GM12878 (cell line): ENCODE results near the gene HMOX1. TPM values are rescaled to one million over a fixed set of nuclear protein-coding genes. Genes with fewer than 3 reads are reported as not detected.
A peak's percentile ranks its signal among the peaks of the same experiment; 100 is the strongest.

Experiments
- ATF7 ChIP-seq: fragments of 450-650 bp; IDR thresholded peaks from 2 replicates; pipeline ENCODE4 v1.6.1; 2016; ENCODE audit warnings: low read depth, mild to moderate bottlenecking
- DPF2 ChIP-seq: fragments of 450-650 bp; IDR thresholded peaks from 2 replicates; pipeline ENCODE4 v1.6.1; 2017; ENCODE audit warnings: mild to moderate bottlenecking
- MTA2 ChIP-seq: fragments of 450-650 bp; IDR thresholded peaks from 2 replicates; pipeline ENCODE4 v1.6.1; 2016; ENCODE audit warnings: low read depth, mild to moderate bottlenecking, moderate library complexity
- RAD21 ChIP-seq: IDR thresholded peaks from 2 replicates; pipeline ENCODE4 v1.6.1; 2011; ENCODE audit warnings: mild to moderate bottlenecking, low read depth, low read length, moderate library complexity; ENCODE audit not compliant: insufficient read depth
- SMAD5 ChIP-seq: IDR thresholded peaks from 2 replicates; pipeline ENCODE4 v1.6.1; 2016; ENCODE audit warnings: antibody characterized with exemption, low read depth
- TARDBP ChIP-seq: IDR thresholded peaks from 2 replicates; pipeline ENCODE4 v1.6.1; 2016; ENCODE audit warnings: borderline replicate concordance
- ZBED1 ChIP-seq: IDR thresholded peaks from 2 replicates; pipeline ENCODE4 v1.6.1; 2016; ENCODE audit warnings: borderline replicate concordance
- polyA plus RNA-seq, 11 experiments: library from polyadenylated mRNA; depleted of rRNA in 4 of 11; unstranded in 6 of 11; stranded (reverse) in 5 of 11; fragments of >200 nt; fragmentation: Nextera tagmentation in 4 of 11; fragmentation: Illumina TruSeq in 1 of 11; extraction: Ambion mirVana in 4 of 11; extraction: Trizol in 1 of 11; gene quantifications; 1 replicate in 1 of 11; 2 replicates in 10 of 11; pipeline versions ENCODE4 v1.2.1 to v1.2.3, GENCODE V29; 2011 to 2016; ENCODE audit warnings: inconsistent platforms in 2 of 11, missing spikeins in 2 of 11, low read depth in 1 of 11
- total RNA-seq, 4 experiments: library from RNA; depleted of rRNA in 3 of 4; stranded (reverse); fragments of >200 nt in 3 of 4; fragmentation: Illumina TruSeq in 1 of 4; extraction: Trizol in 1 of 4; gene quantifications; 2 replicates each; pipeline versions ENCODE4 v1.2.1 to v1.2.3, GENCODE V29; 2013 to 2021
- TF ChIP-seq, protein P1 (sequence below): fragments of 450-650 bp; IDR thresholded peaks from 2 replicates; pipeline ENCODE4 v1.6.1; 2017; ENCODE audit warnings: borderline replicate concordance
- TF ChIP-seq, protein P2 (sequence below): fragments of 150-350 bp; IDR thresholded peaks from 2 replicates; pipeline ENCODE4 v1.6.1; 2014; ENCODE audit warnings: mild to moderate bottlenecking, low read depth, low read length
- TF ChIP-seq, protein P3 (sequence below): IDR thresholded peaks from 2 replicates; pipeline ENCODE4 v1.6.1; 2011; ENCODE audit warnings: low read depth, mild to moderate bottlenecking, low read length, moderate library complexity, borderline replicate concordance; ENCODE audit errors: extremely low read depth
- TF ChIP-seq, protein P4 (sequence below): fragments of 450-650 bp; IDR thresholded peaks from 2 replicates; pipeline ENCODE4 v1.6.1; 2018; ENCODE audit warnings: borderline replicate concordance, mild to moderate bottlenecking; ENCODE audit not compliant: partially characterized antibody

The HMOX1 gene
- total and polyA plus RNA-seq, 10 of the 15 experiments (the other 5 are each of a cell fraction or from before 2014, with no cell fraction given) = 1.5 to 36.7 (median 18.8) TPM

DNA sequence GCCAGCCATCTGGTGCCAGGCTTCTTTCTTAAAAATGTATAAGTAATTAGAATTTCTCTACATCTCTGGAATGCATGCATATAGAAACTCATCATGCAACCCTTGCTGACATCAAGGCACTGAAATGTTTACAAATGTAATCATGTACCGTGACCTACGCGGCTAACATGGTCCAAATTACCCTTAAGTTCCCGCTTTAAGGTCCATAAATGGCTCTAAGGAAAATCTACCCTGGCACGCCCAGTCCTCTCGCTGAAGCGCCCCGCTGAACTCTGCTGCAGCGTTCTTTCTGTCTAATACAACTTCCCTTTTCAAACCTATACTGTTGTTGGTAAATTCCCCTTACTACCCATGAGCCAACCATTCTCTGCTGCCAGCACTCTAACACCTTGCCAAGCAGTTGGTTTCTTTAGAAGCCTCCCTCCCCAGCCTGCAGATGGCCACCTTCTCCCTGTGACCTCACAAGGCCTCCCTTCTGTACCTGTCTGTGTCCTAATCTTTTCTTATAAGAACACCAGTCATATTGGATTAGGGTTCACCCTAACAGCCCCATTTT, 13.5 kb upstream of the HMOX1 start (continued):
- TF ChIP-seq, protein P1, sequence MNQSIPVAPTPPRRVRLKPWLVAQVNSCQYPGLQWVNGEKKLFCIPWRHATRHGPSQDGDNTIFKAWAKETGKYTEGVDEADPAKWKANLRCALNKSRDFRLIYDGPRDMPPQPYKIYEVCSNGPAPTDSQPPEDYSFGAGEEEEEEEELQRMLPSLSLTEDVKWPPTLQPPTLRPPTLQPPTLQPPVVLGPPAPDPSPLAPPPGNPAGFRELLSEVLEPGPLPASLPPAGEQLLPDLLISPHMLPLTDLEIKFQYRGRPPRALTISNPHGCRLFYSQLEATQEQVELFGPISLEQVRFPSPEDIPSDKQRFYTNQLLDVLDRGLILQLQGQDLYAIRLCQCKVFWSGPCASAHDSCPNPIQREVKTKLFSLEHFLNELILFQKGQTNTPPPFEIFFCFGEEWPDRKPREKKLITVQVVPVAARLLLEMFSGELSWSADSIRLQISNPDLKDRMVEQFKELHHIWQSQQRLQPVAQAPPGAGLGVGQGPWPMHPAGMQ = no peak
- TF ChIP-seq, protein P2, sequence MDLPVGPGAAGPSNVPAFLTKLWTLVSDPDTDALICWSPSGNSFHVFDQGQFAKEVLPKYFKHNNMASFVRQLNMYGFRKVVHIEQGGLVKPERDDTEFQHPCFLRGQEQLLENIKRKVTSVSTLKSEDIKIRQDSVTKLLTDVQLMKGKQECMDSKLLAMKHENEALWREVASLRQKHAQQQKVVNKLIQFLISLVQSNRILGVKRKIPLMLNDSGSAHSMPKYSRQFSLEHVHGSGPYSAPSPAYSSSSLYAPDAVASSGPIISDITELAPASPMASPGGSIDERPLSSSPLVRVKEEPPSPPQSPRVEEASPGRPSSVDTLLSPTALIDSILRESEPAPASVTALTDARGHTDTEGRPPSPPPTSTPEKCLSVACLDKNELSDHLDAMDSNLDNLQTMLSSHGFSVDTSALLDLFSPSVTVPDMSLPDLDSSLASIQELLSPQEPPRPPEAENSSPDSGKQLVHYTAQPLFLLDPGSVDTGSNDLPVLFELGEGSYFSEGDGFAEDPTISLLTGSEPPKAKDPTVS = no peak
- no peak for TF ChIP-seq RAD21
- TF ChIP-seq, protein P3, sequence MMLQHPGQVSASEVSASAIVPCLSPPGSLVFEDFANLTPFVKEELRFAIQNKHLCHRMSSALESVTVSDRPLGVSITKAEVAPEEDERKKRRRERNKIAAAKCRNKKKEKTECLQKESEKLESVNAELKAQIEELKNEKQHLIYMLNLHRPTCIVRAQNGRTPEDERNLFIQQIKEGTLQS = no peak
- no peak for TF ChIP-seq SMAD5
- TF ChIP-seq ATF7 = 0 out of 2 replicates have a peak, but pooled peaks have one; percentile 32
- TF ChIP-seq, protein P4, sequence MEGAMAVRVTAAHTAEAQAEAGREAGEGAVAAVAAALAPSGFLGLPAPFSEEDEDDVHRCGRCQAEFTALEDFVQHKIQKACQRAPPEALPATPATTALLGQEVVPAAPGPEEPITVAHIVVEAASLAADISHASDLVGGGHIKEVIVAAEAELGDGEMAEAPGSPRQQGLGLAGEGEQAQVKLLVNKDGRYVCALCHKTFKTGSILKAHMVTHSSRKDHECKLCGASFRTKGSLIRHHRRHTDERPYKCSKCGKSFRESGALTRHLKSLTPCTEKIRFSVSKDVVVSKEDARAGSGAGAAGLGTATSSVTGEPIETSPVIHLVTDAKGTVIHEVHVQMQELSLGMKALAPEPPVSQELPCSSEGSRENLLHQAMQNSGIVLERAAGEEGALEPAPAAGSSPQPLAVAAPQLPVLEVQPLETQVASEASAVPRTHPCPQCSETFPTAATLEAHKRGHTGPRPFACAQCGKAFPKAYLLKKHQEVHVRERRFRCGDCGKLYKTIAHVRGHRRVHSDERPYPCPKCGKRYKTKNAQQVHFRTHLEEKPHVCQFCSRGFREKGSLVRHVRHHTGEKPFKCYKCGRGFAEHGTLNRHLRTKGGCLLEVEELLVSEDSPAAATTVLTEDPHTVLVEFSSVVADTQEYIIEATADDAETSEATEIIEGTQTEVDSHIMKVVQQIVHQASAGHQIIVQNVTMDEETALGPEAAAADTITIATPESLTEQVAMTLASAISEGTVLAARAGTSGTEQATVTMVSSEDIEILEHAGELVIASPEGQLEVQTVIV = no peak
- TF ChIP-seq TARDBP = no peak
- peak; percentile 42; the same call in 1 of the 2 replicates for TF ChIP-seq DPF2
- no peak for TF ChIP-seq ZBED1
- TF ChIP-seq MTA2 = peak; percentile 52
